ENCODE results near the gene STYXL1. TPM values are rescaled to one million over a fixed set of nuclear protein-coding genes. Genes with fewer than 3 reads are reported as not detected.
A peak's percentile ranks its signal among the peaks of the same experiment; 100 is the strongest.

STYXL1 gene
- polyA plus RNA-seq, 3 donors, result 64.6 to 79.8 (median 67.2) TPM

- Histone ChIP-seq H3K9me3 (replicated peaks in 1 of 2; ENCODE audit: control insufficient read depth in 1 of 2, insufficient read depth in 1 of 2, low read length in 2 of 2) (no peaks in the 10 kb centered on the region), H3K27ac (ENCODE audit: low read depth in 1 of 2, low read length in 2 of 2) (no peak overlapping the region), H3K27me3 (ENCODE audit: control insufficient read depth in 2 of 2, insufficient read depth in 2 of 2, low read length in 2 of 2) (no peaks in the 10 kb centered on the region), H3K9ac (ENCODE audit: insufficient read depth, low read length, poor library complexity, severe bottlenecking) (no peak overlapping the region), H3K4me1 (ENCODE audit: control insufficient read depth in 1 of 2, insufficient read depth in 2 of 2, low read length in 2 of 2) (peaks cover 9 to 15% of the 10 kb centered on the region in 2 donors), H4K20me1 (ENCODE audit: insufficient read depth, low read length) (peaks cover 38% of the 10 kb centered on the region), H3K4me2 (replicated peaks; ENCODE audit: extremely low read depth, low read length, poor library complexity, severe bottlenecking) (no peak overlapping the region), H3K4me3 (replicated peaks in 1 of 3; ENCODE audit: low read depth in 2 of 3, low read length in 3 of 3) (no peak overlapping the region), H2AFZ (ENCODE audit: insufficient read depth, low read depth, low read length, poor library complexity, severe bottlenecking) (no peak overlapping the region), H3K36me3 (replicated peaks in 1 of 2; ENCODE audit: control insufficient read depth in 1 of 2, insufficient read depth in 2 of 2, low read length in 2 of 2) (peaks cover 34 to 36% of the 10 kb centered on the region in 2 donors), H3K79me2 (ENCODE audit: insufficient read depth, low read length) (peaks cover 5% of the 10 kb centered on the region)
- Mint-ChIP-seq H3K4me1 (peaks cover 19% of the 10 kb centered on the region), H3K36me3 (peaks cover 31 to 50% of the 10 kb centered on the region in 2 donors), H3K27ac (peak overlapping the region in 4 of 7 donors; percentile 19 to 60 (median 36)), H3K9me3 (no peaks in the 10 kb centered on the region), H3K27me3 (ENCODE audit: low read depth in 3 of 3) (no peaks in the 10 kb centered on the region), H3K4me3 (no peak overlapping the region)
- no peak for DNase-seq
- TF ChIP-seq CTCF (IDR thresholded peaks at IDR 0.05), result no peak
- WGBS (ENCODE audit: insufficient coverage), result 74% methylated on average over 17 of the region's 21 CpGs
- intact Hi-C loops (cut with micrococcal nuclease), result no loop called here
These were observed 58.1 kb downstream of the STYXL1 start for GRCh38 chr7:75989500-75990388.

GRCh38 chr7:75988568-75989499 is 59.0 kb downstream of the STYXL1 start:
- no peak overlapping the region for H3K27ac ChIP-seq (ENCODE audit: low read depth in 1 of 2, low read length in 2 of 2)
- no peak overlapping the region for H3K4me3 Mint-ChIP-seq
- H2AFZ ChIP-seq (ENCODE audit: insufficient read depth, low read depth, low read length, poor library complexity, severe bottlenecking), result no peak overlapping the region
- intact Hi-C loops (cut with micrococcal nuclease), result no loop called here
- H3K27ac Mint-ChIP-seq, result no peak overlapping the region
- no peaks in the 10 kb centered on the region for H3K27me3 ChIP-seq (ENCODE audit: control insufficient read depth in 2 of 2, insufficient read depth in 2 of 2, low read length in 2 of 2)
- H3K9me3 ChIP-seq (replicated peaks in 1 of 2; ENCODE audit: control insufficient read depth in 1 of 2, insufficient read depth in 1 of 2, low read length in 2 of 2), result no peaks in the 10 kb centered on the region
- H3K36me3 ChIP-seq (replicated peaks in 1 of 2; ENCODE audit: control insufficient read depth in 1 of 2, insufficient read depth in 2 of 2, low read length in 2 of 2), result peaks cover 43 to 45% of the 10 kb centered on the region in 2 donors
- TF ChIP-seq CTCF (IDR thresholded peaks at IDR 0.05), result no peak
- peaks cover 18% of the 10 kb centered on the region for H3K4me1 Mint-ChIP-seq
- H3K9me3 Mint-ChIP-seq, result no peaks in the 10 kb centered on the region
- 90% methylated on average over 8 of the region's 31 CpGs for WGBS (ENCODE audit: insufficient coverage)
- H3K9ac ChIP-seq (ENCODE audit: insufficient read depth, low read length, poor library complexity, severe bottlenecking), result no peak overlapping the region
- DNase-seq, result no peak
- no peak overlapping the region for H3K4me3 ChIP-seq (replicated peaks in 1 of 3; ENCODE audit: low read depth in 2 of 3, low read length in 3 of 3)
- H3K4me1 ChIP-seq (ENCODE audit: control insufficient read depth in 1 of 2, insufficient read depth in 2 of 2, low read length in 2 of 2), result peaks cover 7 to 8% of the 10 kb centered on the region in 2 donors
- peaks cover 44% of the 10 kb centered on the region for H4K20me1 ChIP-seq (ENCODE audit: insufficient read depth, low read length)
- peaks cover 33 to 54% of the 10 kb centered on the region in 2 donors for H3K36me3 Mint-ChIP-seq
- H3K79me2 ChIP-seq (ENCODE audit: insufficient read depth, low read length), result peaks cover 5% of the 10 kb centered on the region
- H3K27me3 Mint-ChIP-seq (ENCODE audit: low read depth in 3 of 3), result no peaks in the 10 kb centered on the region
- no peak overlapping the region for H3K4me2 ChIP-seq (replicated peaks; ENCODE audit: extremely low read depth, low read length, poor library complexity, severe bottlenecking)
